DOHH2 (cell line): ENCODE data around the gene KNTC1.

ENCODE experiments used
- H3F3A ChIP-seq: fragments of 200-600 bp; sonication (generic), shearing (Covaris generic); 2 replicates; pipeline ENCODE4 v1.6.0; 2016; ENCODE audit warnings: antibody characterized with exemption, mild to moderate bottlenecking; ENCODE audit not compliant: control insufficient read depth, insufficient read depth
- H3K27ac ChIP-seq: fragments of 200-600 bp; sonication (generic); 2 replicates; pipeline ENCODE4 v1.5.1; 2014; ENCODE audit warnings: low read depth, mild to moderate bottlenecking, low read length, moderate library complexity
- H3K27me3 ChIP-seq: fragments of 200-600 bp; sonication (generic); 2 replicates; pipeline ENCODE4 v1.6.1; 2014; ENCODE audit warnings: mild to moderate bottlenecking, low read length, mixed read lengths; ENCODE audit not compliant: control insufficient read depth
- H3K36me3 ChIP-seq: fragments of 200-600 bp; sonication (generic); 2 replicates; pipeline ENCODE4 v1.6.1; 2014; ENCODE audit warnings: mild to moderate bottlenecking, low read length, moderate library complexity, mixed read lengths; ENCODE audit not compliant: control insufficient read depth
- H3K4me1 ChIP-seq: fragments of 200-600 bp; sonication (generic); 2 replicates; pipeline ENCODE4 v1.6.1; 2014; ENCODE audit warnings: mild to moderate bottlenecking, low read length, mixed read lengths; ENCODE audit not compliant: control insufficient read depth
- H3K4me2 ChIP-seq: fragments of 200-600 bp; sonication (generic); 2 replicates; pipeline ENCODE4 v1.6.0; 2014; ENCODE audit warnings: mild to moderate bottlenecking, low read length, moderate library complexity
- H3K4me3 ChIP-seq: fragments of 200-600 bp; sonication (generic); 2 replicates; pipeline ENCODE4 v1.5.1; 2014; ENCODE audit warnings: mild to moderate bottlenecking, low read length, mixed read lengths
- H3K79me2 ChIP-seq: fragments of 200-600 bp; sonication (generic); 2 replicates; pipeline ENCODE4 v1.6.1; 2014; ENCODE audit warnings: mild to moderate bottlenecking, low read length, mixed read lengths; ENCODE audit not compliant: control insufficient read depth
- H3K9me2 ChIP-seq: fragments of 200-600 bp; sonication (generic); replicated peaks from 2 replicates; pipeline ENCODE4 v1.6.1; 2014; ENCODE audit warnings: mild to moderate bottlenecking, low read length, mixed read lengths; ENCODE audit not compliant: control insufficient read depth
- H3K9me3 ChIP-seq: fragments of 200-600 bp; sonication (generic); 2 replicates; pipeline ENCODE4 v1.6.1; 2014; ENCODE audit warnings: antibody characterized with exemption, low read length, mixed read lengths; ENCODE audit not compliant: control insufficient read depth, insufficient read depth
- H4K20me1 ChIP-seq: fragments of 200-600 bp; sonication (generic); 2 replicates; pipeline ENCODE4 v1.6.0; 2014; ENCODE audit warnings: low read depth, mild to moderate bottlenecking, antibody characterized with exemption, low read length, moderate library complexity; ENCODE audit not compliant: control insufficient read depth, insufficient read depth
- CTCF ChIP-seq: fragments of 200-600 bp; sonication (generic); IDR thresholded peaks from one replicate; pipeline ENCODE4 v1.5.1; 2014; ENCODE audit warnings: antibody characterized with exemption, mild to moderate bottlenecking, low read depth, low read length; ENCODE audit not compliant: poor library complexity, severe bottlenecking
- EZH2phosphoT487 ChIP-seq: fragments of 200-600 bp; sonication (generic); IDR thresholded peaks from 2 replicates; pipeline ENCODE4 v1.6.1; 2017; ENCODE audit warnings: borderline replicate concordance, mild to moderate bottlenecking, antibody characterized with exemption, low read length, moderate library complexity, mixed read lengths

Gene KNTC1

DNA sequence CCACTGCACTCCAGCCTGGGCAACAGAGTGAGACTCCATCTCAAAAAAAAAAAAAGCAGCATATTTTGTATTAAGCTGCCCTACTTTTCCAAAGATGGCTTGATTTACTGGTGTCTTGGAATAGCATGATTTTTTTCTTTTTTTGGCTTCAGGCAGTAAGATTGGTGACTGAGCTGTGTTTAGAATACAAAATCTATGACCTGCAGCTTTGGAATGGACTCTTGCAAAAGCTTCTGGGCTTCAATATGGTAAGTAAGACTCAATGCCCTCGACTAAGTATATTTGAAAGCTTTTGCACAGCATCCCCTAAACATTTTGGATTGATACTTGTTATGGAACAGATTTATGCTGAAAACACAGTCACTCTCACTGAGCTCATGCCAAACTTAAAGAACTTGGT is 87.8 kb downstream of the KNTC1 start:
- Histone ChIP-seq H3K4me1 (peaks cover 44% of the 10 kb centered on the region), H3K4me2 (no peak overlapping the region), H4K20me1 (no peaks in the 10 kb centered on the region), H3K4me3 (no peak overlapping the region), H3K27me3 (no peaks in the 10 kb centered on the region), H3K27ac (no peak overlapping the region), H3K9me2 (no peaks in the 10 kb centered on the region), H3K9me3 (no peaks in the 10 kb centered on the region), H3K79me2 (no peaks in the 10 kb centered on the region), H3K36me3 (peaks cover 96% of the 10 kb centered on the region), H3F3A (peaks cover 25% of the 10 kb centered on the region)
- TF ChIP-seq CTCF (no peak), EZH2phosphoT487 (no peak)

DNA sequence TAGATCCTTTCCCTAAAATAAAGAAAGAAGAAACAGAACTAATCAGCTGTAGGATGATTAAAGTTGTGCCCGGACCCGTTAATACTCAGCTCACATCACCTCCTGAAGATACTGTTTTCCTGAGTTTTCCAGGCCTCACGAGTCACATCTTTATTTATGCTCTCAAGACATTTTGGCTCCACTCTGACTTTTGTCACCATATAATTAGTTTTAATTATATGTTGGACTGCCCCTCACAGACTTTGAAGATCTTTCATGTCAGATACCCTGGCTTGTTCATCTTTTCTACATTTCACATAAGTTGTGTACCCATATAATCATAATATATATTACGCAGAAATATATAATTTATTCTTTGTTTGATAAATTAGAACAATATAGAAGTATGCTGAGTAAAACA is 88.7 kb downstream of the KNTC1 start:
- no peaks in the 10 kb centered on the region for H3K9me2 ChIP-seq
- H4K20me1 ChIP-seq, result no peaks in the 10 kb centered on the region
- no peaks in the 10 kb centered on the region for H3K27me3 ChIP-seq
- H3K4me2 ChIP-seq, result no peak overlapping the region
- TF ChIP-seq EZH2phosphoT487, result no peak
- no peak for TF ChIP-seq CTCF
- H3K36me3 ChIP-seq, result peaks cover 96% of the 10 kb centered on the region
- peaks cover 18% of the 10 kb centered on the region for H3F3A ChIP-seq
- no peak overlapping the region for H3K27ac ChIP-seq
- H3K9me3 ChIP-seq, result no peaks in the 10 kb centered on the region
- H3K4me1 ChIP-seq, result peaks cover 35% of the 10 kb centered on the region
- H3K4me3 ChIP-seq, result no peak overlapping the region
- H3K79me2 ChIP-seq, result no peaks in the 10 kb centered on the region

DNA sequence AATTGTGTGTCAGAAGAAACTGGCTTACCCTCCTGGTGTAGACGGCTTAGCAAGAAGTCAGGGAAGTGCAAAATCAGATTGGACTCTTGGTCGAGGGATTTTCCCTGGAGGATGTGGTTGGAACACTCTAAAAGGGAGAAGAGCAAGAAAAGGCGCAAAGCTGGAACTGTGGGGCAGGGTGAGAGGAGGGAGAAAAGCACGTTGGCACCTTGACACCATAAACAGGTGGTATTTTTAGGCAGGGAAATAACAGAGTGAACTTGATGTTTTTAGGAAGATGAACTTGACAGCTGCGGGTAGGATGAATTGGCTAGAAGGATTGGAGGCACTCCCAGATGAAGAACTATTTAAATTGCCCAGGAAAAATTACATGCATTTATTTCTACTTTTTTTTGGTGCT is 108.4 kb downstream of the KNTC1 start:
- Histone ChIP-seq H3K4me3 (no peak overlapping the region), H3K4me2 (no peak overlapping the region), H3K27ac (no peak overlapping the region), H3K9me2 (no peaks in the 10 kb centered on the region), H3F3A (peaks cover 40% of the 10 kb centered on the region), H3K4me1 (peaks cover 73% of the 10 kb centered on the region), H4K20me1 (no peaks in the 10 kb centered on the region), H3K36me3 (peaks cover 31% of the 10 kb centered on the region), H3K79me2 (no peaks in the 10 kb centered on the region), H3K9me3 (no peaks in the 10 kb centered on the region), H3K27me3 (no peaks in the 10 kb centered on the region)
- no peak for TF ChIP-seq EZH2phosphoT487
- TF ChIP-seq CTCF, result no peak
